DND-41 (cell line): Measurements from ENCODE around the gene AIF1L.

Experiments used
- CTCF ChIP-seq: IDR thresholded peaks from 2 replicates; pipeline ENCODE4 v1.5.1; 2012; ENCODE audit warnings: borderline replicate concordance, low read length, moderate library complexity, mild to moderate bottlenecking; ENCODE audit not compliant: poor library complexity, severe bottlenecking; ENCODE audit errors: extremely low read depth
- EZH2 ChIP-seq: IDR thresholded peaks from 3 replicates; pipeline ENCODE4 v1.6.1; 2012; ENCODE audit warnings: borderline replicate concordance, low read depth, mild to moderate bottlenecking, moderate library complexity, low read length, inconsistent platforms; ENCODE audit not compliant: severe bottlenecking

- TF ChIP-seq CTCF = no peak
- TF ChIP-seq EZH2 = no peak
These were observed 15.7 kb upstream of the AIF1L start for GRCh38 chr9:131080589-131080988.
